ENCODE data around the gene WASHC3.

The WASHC3 gene

DNA sequence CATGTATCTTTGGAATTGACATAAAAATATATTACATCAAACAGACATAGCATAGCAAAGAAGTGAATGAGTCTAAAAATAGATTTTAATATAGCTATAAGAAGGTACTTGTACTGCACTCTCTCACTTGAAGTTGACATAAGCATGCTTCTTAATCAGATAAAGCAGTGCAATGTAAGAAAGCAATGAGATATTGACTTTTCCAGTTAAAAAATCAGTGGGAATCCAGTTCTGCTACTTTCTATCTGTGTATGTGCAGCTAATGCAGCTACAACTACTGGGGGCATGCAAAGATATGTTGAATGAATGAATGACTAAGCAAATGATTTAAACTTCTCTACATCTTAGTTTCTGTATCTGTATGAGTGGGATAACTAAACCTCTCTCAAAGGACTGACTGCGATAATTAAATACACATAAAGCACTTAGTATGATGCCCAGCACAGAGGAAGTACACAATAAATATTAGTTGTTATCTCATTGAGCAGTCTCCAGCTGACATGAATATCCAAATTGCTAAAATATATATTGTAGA is 10.3 kb downstream of the WASHC3 start:
- H3K27me3 ChIP-seq (ENCODE audit: control insufficient read depth in 2 of 2, insufficient read depth in 2 of 2, low read length in 2 of 2) = no peaks in the 10 kb centered on the region
- no peak overlapping the region for H3K27ac ChIP-seq (ENCODE audit: low read depth in 2 of 2, low read length in 2 of 2)
- peaks cover 27 to 36% of the 10 kb centered on the region in 2 donors for H3K36me3 ChIP-seq (ENCODE audit: control insufficient read depth in 2 of 2, insufficient read depth in 2 of 2, low read length in 2 of 2)

GRCh38 chr12:102050660-102051430 is 10.9 kb downstream of the WASHC3 start:
- Histone ChIP-seq H3K9ac (ENCODE audit: low read depth in 1 of 2, low read length in 2 of 2) (no peak overlapping the region), H3K4me3 (ENCODE audit: low read length in 2 of 2) (no peak overlapping the region), H3K27ac (ENCODE audit: low read depth in 2 of 2, low read length in 2 of 2) (no peak overlapping the region), H3K27me3 (ENCODE audit: control insufficient read depth in 2 of 2, insufficient read depth in 2 of 2, low read length in 2 of 2) (no peaks in the 10 kb centered on the region), H3K9me3 (ENCODE audit: control insufficient read depth in 2 of 2, low read length in 2 of 2) (no peaks in the 10 kb centered on the region), H3K36me3 (ENCODE audit: control insufficient read depth in 2 of 2, insufficient read depth in 2 of 2, low read length in 2 of 2) (peaks cover 27 to 36% of the 10 kb centered on the region in 2 donors), H3K4me1 (ENCODE audit: control insufficient read depth in 2 of 2, insufficient read depth in 2 of 2, low read length in 2 of 2) (no peaks in the 10 kb centered on the region)

More for the DNA sequence above, 10.3 kb downstream of the WASHC3 start:
- no peak overlapping the region for H3K9ac ChIP-seq (ENCODE audit: low read depth in 1 of 2, low read length in 2 of 2)
- H3K9me3 ChIP-seq (ENCODE audit: control insufficient read depth in 2 of 2, low read length in 2 of 2) = no peaks in the 10 kb centered on the region
- no peak overlapping the region for H3K4me3 ChIP-seq (ENCODE audit: low read length in 2 of 2)
- H3K4me1 ChIP-seq (ENCODE audit: control insufficient read depth in 2 of 2, insufficient read depth in 2 of 2, low read length in 2 of 2) = no peaks in the 10 kb centered on the region

DNA sequence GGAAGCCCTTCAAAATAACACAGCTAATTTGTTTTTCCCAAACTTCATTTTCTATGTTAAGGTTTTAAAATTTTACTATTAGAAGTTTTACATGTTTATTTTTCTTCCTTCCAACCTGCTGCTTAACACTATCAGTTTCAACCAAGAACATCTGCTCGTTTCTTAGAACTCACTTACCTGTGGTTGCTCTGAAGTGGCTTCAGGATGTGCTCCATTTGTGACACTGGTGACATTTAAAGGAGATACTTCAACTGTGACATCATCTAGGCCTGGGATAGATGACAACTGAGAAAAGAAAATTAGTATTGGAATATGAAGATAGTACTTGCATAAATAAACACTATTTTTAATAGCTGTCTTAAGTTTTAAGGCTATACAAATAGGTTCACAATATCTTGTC is 17.9 kb downstream of the WASHC3 start:
- Histone ChIP-seq H3K36me3 (ENCODE audit: control insufficient read depth in 2 of 2, insufficient read depth in 2 of 2, low read length in 2 of 2) (peaks cover 18 to 22% of the 10 kb centered on the region in 2 donors), H3K4me3 (ENCODE audit: low read length in 2 of 2) (no peak overlapping the region)

GRCh38 chr12:102033991-102034745 is 27.6 kb downstream of the WASHC3 start:
- H3K27ac ChIP-seq (ENCODE audit: low read depth in 2 of 2, low read length in 2 of 2) = no peak overlapping the region
- no peaks in the 10 kb centered on the region for H3K9me3 ChIP-seq (ENCODE audit: control insufficient read depth in 2 of 2, low read length in 2 of 2)
- H3K36me3 ChIP-seq (ENCODE audit: control insufficient read depth in 2 of 2, insufficient read depth in 2 of 2, low read length in 2 of 2) = peaks cover 24 to 26% of the 10 kb centered on the region in 2 donors
- H3K9ac ChIP-seq (ENCODE audit: low read depth in 1 of 2, low read length in 2 of 2) = no peak overlapping the region
- H3K27me3 ChIP-seq (ENCODE audit: control insufficient read depth in 2 of 2, insufficient read depth in 2 of 2, low read length in 2 of 2) = no peaks in the 10 kb centered on the region
- H3K4me1 ChIP-seq (ENCODE audit: control insufficient read depth in 2 of 2, insufficient read depth in 2 of 2, low read length in 2 of 2) = no peaks in the 10 kb centered on the region
- H3K4me3 ChIP-seq (ENCODE audit: low read length in 2 of 2) = no peak overlapping the region

More for the DNA sequence above, 17.9 kb downstream of the WASHC3 start:
- Histone ChIP-seq H3K9ac (ENCODE audit: low read depth in 1 of 2, low read length in 2 of 2) (no peak overlapping the region), H3K9me3 (ENCODE audit: control insufficient read depth in 2 of 2, low read length in 2 of 2) (no peaks in the 10 kb centered on the region), H3K27ac (ENCODE audit: low read depth in 2 of 2, low read length in 2 of 2) (no peak overlapping the region), H3K4me1 (ENCODE audit: control insufficient read depth in 2 of 2, insufficient read depth in 2 of 2, low read length in 2 of 2) (no peaks in the 10 kb centered on the region), H3K27me3 (ENCODE audit: control insufficient read depth in 2 of 2, insufficient read depth in 2 of 2, low read length in 2 of 2) (no peaks in the 10 kb centered on the region)

GRCh38 chr12:102031852-102032251 is 29.9 kb downstream of the WASHC3 start:
- H3K4me1 ChIP-seq (ENCODE audit: control insufficient read depth in 2 of 2, insufficient read depth in 2 of 2, low read length in 2 of 2) = no peaks in the 10 kb centered on the region
- no peak overlapping the region for H3K4me3 ChIP-seq (ENCODE audit: low read length in 2 of 2)
- H3K36me3 ChIP-seq (ENCODE audit: control insufficient read depth in 2 of 2, insufficient read depth in 2 of 2, low read length in 2 of 2) = peaks cover 19 to 20% of the 10 kb centered on the region in 2 donors
- H3K27me3 ChIP-seq (ENCODE audit: control insufficient read depth in 2 of 2, insufficient read depth in 2 of 2, low read length in 2 of 2) = no peaks in the 10 kb centered on the region
- H3K27ac ChIP-seq (ENCODE audit: low read depth in 2 of 2, low read length in 2 of 2) = no peak overlapping the region
- H3K9ac ChIP-seq (ENCODE audit: low read depth in 1 of 2, low read length in 2 of 2) = no peak overlapping the region
- H3K9me3 ChIP-seq (ENCODE audit: control insufficient read depth in 2 of 2, low read length in 2 of 2) = no peaks in the 10 kb centered on the region

GRCh38 chr12:102029141-102029540 is 32.6 kb downstream of the WASHC3 start:
- Histone ChIP-seq H3K27me3 (ENCODE audit: control insufficient read depth in 2 of 2, insufficient read depth in 2 of 2, low read length in 2 of 2) (no peaks in the 10 kb centered on the region), H3K4me1 (ENCODE audit: control insufficient read depth in 2 of 2, insufficient read depth in 2 of 2, low read length in 2 of 2) (no peaks in the 10 kb centered on the region), H3K27ac (ENCODE audit: low read depth in 2 of 2, low read length in 2 of 2) (no peak overlapping the region), H3K4me3 (ENCODE audit: low read length in 2 of 2) (no peak overlapping the region), H3K9ac (ENCODE audit: low read depth in 1 of 2, low read length in 2 of 2) (no peak overlapping the region), H3K9me3 (ENCODE audit: control insufficient read depth in 2 of 2, low read length in 2 of 2) (no peaks in the 10 kb centered on the region), H3K36me3 (ENCODE audit: control insufficient read depth in 2 of 2, insufficient read depth in 2 of 2, low read length in 2 of 2) (peaks cover 10 to 12% of the 10 kb centered on the region in 2 donors)

- H3K36me3 ChIP-seq (ENCODE audit: control insufficient read depth in 2 of 2, insufficient read depth in 2 of 2, low read length in 2 of 2) = peaks cover 10 to 12% of the 10 kb centered on the region in 2 donors
- H3K27ac ChIP-seq (ENCODE audit: low read depth in 2 of 2, low read length in 2 of 2) = no peak overlapping the region
- no peak overlapping the region for H3K4me3 ChIP-seq (ENCODE audit: low read length in 2 of 2)
- no peaks in the 10 kb centered on the region for H3K4me1 ChIP-seq (ENCODE audit: control insufficient read depth in 2 of 2, insufficient read depth in 2 of 2, low read length in 2 of 2)
- no peak overlapping the region for H3K9ac ChIP-seq (ENCODE audit: low read depth in 1 of 2, low read length in 2 of 2)
- H3K27me3 ChIP-seq (ENCODE audit: control insufficient read depth in 2 of 2, insufficient read depth in 2 of 2, low read length in 2 of 2) = no peaks in the 10 kb centered on the region
- H3K9me3 ChIP-seq (ENCODE audit: control insufficient read depth in 2 of 2, low read length in 2 of 2) = no peaks in the 10 kb centered on the region
These were observed 35.1 kb downstream of the WASHC3 start for GRCh38 chr12:102026728-102027127.

DNA sequence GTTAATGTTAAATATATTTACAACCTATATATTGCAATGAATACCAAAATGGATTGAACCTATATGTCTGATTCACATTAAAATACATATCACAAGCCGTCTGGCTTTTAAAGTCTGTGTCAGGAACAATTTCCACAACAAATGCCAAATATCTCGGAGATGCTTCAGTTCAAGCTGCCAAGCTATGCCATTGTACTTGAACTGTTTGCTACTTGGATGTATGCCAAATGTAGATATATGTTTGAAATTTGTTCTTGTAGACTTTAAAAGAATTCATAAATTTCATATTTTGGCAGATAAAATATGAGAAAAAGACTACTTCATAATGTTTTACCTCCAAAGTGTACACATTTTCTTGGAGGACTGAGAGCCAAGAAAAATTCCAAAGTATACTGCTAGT is 37.0 kb downstream of the WASHC3 start:
- Histone ChIP-seq H3K4me1 (ENCODE audit: control insufficient read depth in 2 of 2, insufficient read depth in 2 of 2, low read length in 2 of 2) (no peaks in the 10 kb centered on the region), H3K36me3 (ENCODE audit: control insufficient read depth in 2 of 2, insufficient read depth in 2 of 2, low read length in 2 of 2) (peaks cover 10% of the 10 kb centered on the region in 2 donors), H3K27ac (ENCODE audit: low read depth in 2 of 2, low read length in 2 of 2) (no peak overlapping the region), H3K4me3 (ENCODE audit: low read length in 2 of 2) (no peak overlapping the region), H3K9ac (ENCODE audit: low read depth in 1 of 2, low read length in 2 of 2) (no peak overlapping the region), H3K27me3 (ENCODE audit: control insufficient read depth in 2 of 2, insufficient read depth in 2 of 2, low read length in 2 of 2) (no peaks in the 10 kb centered on the region), H3K9me3 (ENCODE audit: control insufficient read depth in 2 of 2, low read length in 2 of 2) (no peaks in the 10 kb centered on the region)

DNA sequence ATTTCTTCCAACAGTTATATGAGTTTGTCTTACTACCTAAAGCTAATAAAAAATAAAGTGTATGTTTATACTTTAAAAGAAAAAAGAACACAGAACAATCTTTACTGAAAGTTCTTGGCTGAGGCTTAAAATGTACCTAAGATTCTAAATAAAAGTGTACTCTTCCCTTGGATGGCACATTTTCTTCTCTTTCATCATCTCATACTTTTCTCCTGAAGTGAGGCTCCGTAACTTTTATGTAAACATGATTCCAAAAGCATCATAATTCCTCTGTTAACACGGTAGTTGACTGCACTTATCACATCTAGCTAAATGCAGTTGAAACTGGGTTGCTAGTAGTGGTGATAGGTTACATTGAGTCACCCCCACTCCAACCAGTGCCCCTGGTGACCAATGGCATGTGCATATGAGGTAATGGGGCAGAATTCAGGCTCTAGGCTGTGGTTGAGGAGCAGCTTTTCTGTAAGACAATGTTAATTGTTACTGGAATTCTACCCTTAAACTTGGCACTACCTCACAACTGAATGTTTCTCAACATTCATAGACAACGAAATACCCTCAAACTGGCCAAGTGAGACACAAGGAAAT is 38.4 kb downstream of the WASHC3 start:
- Histone ChIP-seq H3K9me3 (ENCODE audit: control insufficient read depth in 2 of 2, low read length in 2 of 2) (no peaks in the 10 kb centered on the region), H3K9ac (ENCODE audit: low read depth in 1 of 2, low read length in 2 of 2) (no peak overlapping the region), H3K4me1 (ENCODE audit: control insufficient read depth in 2 of 2, insufficient read depth in 2 of 2, low read length in 2 of 2) (no peaks in the 10 kb centered on the region), H3K27ac (ENCODE audit: low read depth in 2 of 2, low read length in 2 of 2) (no peak overlapping the region), H3K36me3 (ENCODE audit: control insufficient read depth in 2 of 2, insufficient read depth in 2 of 2, low read length in 2 of 2) (peaks cover 10% of the 10 kb centered on the region in 2 donors), H3K27me3 (ENCODE audit: control insufficient read depth in 2 of 2, insufficient read depth in 2 of 2, low read length in 2 of 2) (no peaks in the 10 kb centered on the region), H3K4me3 (ENCODE audit: low read length in 2 of 2) (no peak overlapping the region)

DNA sequence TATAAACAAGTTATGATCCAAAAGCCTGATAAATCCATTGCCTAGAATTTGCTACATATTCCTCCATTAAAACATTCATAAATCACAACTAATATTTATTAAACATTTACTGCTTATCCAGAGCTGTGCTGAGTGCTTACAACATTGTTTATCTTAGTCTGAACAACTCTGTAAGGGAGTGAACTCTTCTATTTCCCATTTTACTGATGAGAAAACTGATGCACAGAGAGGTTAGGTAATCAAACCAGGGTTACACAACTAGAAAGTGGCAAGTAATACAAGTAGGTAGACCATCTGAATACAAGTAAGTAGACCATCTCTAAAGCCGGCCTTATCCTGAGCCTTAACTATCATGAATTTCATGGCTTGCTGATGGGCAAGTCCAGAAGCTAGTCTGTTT is 39.5 kb downstream of the WASHC3 start:
- Histone ChIP-seq H3K4me1 (ENCODE audit: control insufficient read depth in 2 of 2, insufficient read depth in 2 of 2, low read length in 2 of 2) (no peaks in the 10 kb centered on the region), H3K4me3 (ENCODE audit: low read length in 2 of 2) (no peak overlapping the region), H3K27ac (ENCODE audit: low read depth in 2 of 2, low read length in 2 of 2) (no peak overlapping the region)

More for the DNA sequence above, 39.5 kb downstream of the WASHC3 start:
- Histone ChIP-seq H3K9me3 (ENCODE audit: control insufficient read depth in 2 of 2, low read length in 2 of 2) (no peaks in the 10 kb centered on the region), H3K27me3 (ENCODE audit: control insufficient read depth in 2 of 2, insufficient read depth in 2 of 2, low read length in 2 of 2) (no peaks in the 10 kb centered on the region), H3K36me3 (ENCODE audit: control insufficient read depth in 2 of 2, insufficient read depth in 2 of 2, low read length in 2 of 2) (peaks cover 10 to 15% of the 10 kb centered on the region in 2 donors), H3K9ac (ENCODE audit: low read depth in 1 of 2, low read length in 2 of 2) (no peak overlapping the region)
